ENCODE results near the gene PDZRN4. TPM values are rescaled to one million over a fixed set of nuclear protein-coding genes. Genes with fewer than 3 reads are reported as not detected.
A peak's percentile ranks its signal among the peaks of the same experiment; 100 is the strongest.
"Not testable (repeated sequence)": the region's sequence is repeated elsewhere in the genome, so short reads cannot be mapped to it uniquely, and the experiment has no call there.

PDZRN4 gene
- 2.4 TPM for total RNA-seq

GRCh38 chr12:41188058-41188840, at the start of gene PDZRN4:
Gene PDZRN4 (plus strand): TSS chr12:41188320.
- peak in 1 of 3 donors; percentile 60 for DNase-seq (ENCODE audit: low read depth in 2 of 3, low spot score in 2 of 3)

- DNase-seq (ENCODE audit: low read depth in 2 of 3, low spot score in 2 of 3) = no peak
These were observed 48.0 kb upstream of the PDZRN4 start for GRCh38 chr12:41140117-41140516.

- no peak for DNase-seq (ENCODE audit: low read depth in 2 of 3, low spot score in 2 of 3)
These were observed 47.0 kb upstream of the PDZRN4 start for GRCh38 chr12:41141104-41141503.

- no peak for DNase-seq (ENCODE audit: low read depth in 2 of 3, low spot score in 2 of 3)
These were observed 45.7 kb upstream of the PDZRN4 start for GRCh38 chr12:41142376-41142775.

GRCh38 chr12:41151793-41152192, 36.3 kb upstream of the PDZRN4 start:
- no peak for DNase-seq (ENCODE audit: low read depth in 2 of 3, low spot score in 2 of 3)

GRCh38 chr12:41162461-41162860, 25.7 kb upstream of the PDZRN4 start:
- DNase-seq (ENCODE audit: low read depth in 2 of 3, low spot score in 2 of 3) = no peak

GRCh38 chr12:41167701-41168100, 20.4 kb upstream of the PDZRN4 start:
- no peak for DNase-seq (ENCODE audit: low read depth in 2 of 3, low spot score in 2 of 3)

GRCh38 chr12:41174602-41175001, 13.5 kb upstream of the PDZRN4 start:
- DNase-seq (ENCODE audit: low read depth in 2 of 3, low spot score in 2 of 3) = no peak

GRCh38 chr12:41179507-41179906, 8.6 kb upstream of the PDZRN4 start:
- DNase-seq (ENCODE audit: low read depth in 2 of 3, low spot score in 2 of 3) = not testable (repeated sequence)

GRCh38 chr12:41184864-41185263, 3.3 kb upstream of the PDZRN4 start:
- DNase-seq (ENCODE audit: low read depth in 2 of 3, low spot score in 2 of 3) = no peak

GRCh38 chr12:41186026-41186425, 2.1 kb upstream of the PDZRN4 start:
- no peak for DNase-seq (ENCODE audit: low read depth in 2 of 3, low spot score in 2 of 3)

GRCh38 chr12:41188841-41189394, 798 bp downstream of the PDZRN4 start:
- DNase-seq (ENCODE audit: low read depth in 2 of 3, low spot score in 2 of 3) = no peak

GRCh38 chr12:41189395-41190251, 1.5 kb downstream of the PDZRN4 start:
- no peak for DNase-seq (ENCODE audit: low read depth in 2 of 3, low spot score in 2 of 3)

GRCh38 chr12:41190338-41190737, 2.2 kb downstream of the PDZRN4 start:
- DNase-seq (ENCODE audit: low read depth in 2 of 3, low spot score in 2 of 3) = peak in 1 of 3 donors; percentile 63

- not testable (repeated sequence) for DNase-seq (ENCODE audit: low read depth in 2 of 3, low spot score in 2 of 3)
These were observed 3.4 kb downstream of the PDZRN4 start for GRCh38 chr12:41191549-41191948.

GRCh38 chr12:41193311-41193710, 5.2 kb downstream of the PDZRN4 start:
- no peak for DNase-seq (ENCODE audit: low read depth in 2 of 3, low spot score in 2 of 3)

- no peak for DNase-seq (ENCODE audit: low read depth in 2 of 3, low spot score in 2 of 3)
These were observed 13.9 kb downstream of the PDZRN4 start for GRCh38 chr12:41202051-41202450.

GRCh38 chr12:41205070-41205709, 17.1 kb downstream of the PDZRN4 start:
- peak in 1 of 3 donors; percentile 44 for DNase-seq (ENCODE audit: low read depth in 2 of 3, low spot score in 2 of 3)

- DNase-seq (ENCODE audit: low read depth in 2 of 3, low spot score in 2 of 3) = no peak
These were observed 18.2 kb downstream of the PDZRN4 start for GRCh38 chr12:41206298-41206697.

- no peak for DNase-seq (ENCODE audit: low read depth in 2 of 3, low spot score in 2 of 3)
These were observed 23.3 kb downstream of the PDZRN4 start for GRCh38 chr12:41211448-41211847.

GRCh38 chr12:41212625-41213024, 24.5 kb downstream of the PDZRN4 start:
- DNase-seq (ENCODE audit: low read depth in 2 of 3, low spot score in 2 of 3) = no peak
